A673 (cell line): ENCODE data around the gene ZNF33A.

Experiments used
- CTCF ChIP-seq: fragments of 300-800, 200-600 bp; sonication (generic); conservative IDR thresholded peaks from 2 replicates; pipeline ENCODE4 v1.5.1; 2017; ENCODE audit warnings: low read depth, mild to moderate bottlenecking, antibody characterized with exemption, low read length, moderate library complexity, mixed read lengths
- EZH2 ChIP-seq: fragments of 200-600 bp; sonication (generic); IDR thresholded peaks from 2 replicates; pipeline ENCODE4 v1.6.1; 2017; ENCODE audit warnings: borderline replicate concordance, low read depth, mild to moderate bottlenecking, mixed read lengths, antibody characterized with exemption, low read length; ENCODE audit not compliant: poor library complexity, severe bottlenecking

- TF ChIP-seq EZH2: no peak
- no peak for TF ChIP-seq CTCF
Measured at GRCh38 chr10:38072552-38072951, 62.1 kb downstream of the ZNF33A start.
